Mesangial cell (primary cell): ENCODE results near the gene BOC. TPM values are rescaled to one million over a fixed set of nuclear protein-coding genes. Genes with fewer than 3 reads are reported as not detected.

Source experiments
- total RNA-seq: library from RNA; depleted of rRNA; stranded (reverse); fragments of >200 nt; gene quantifications from 2 replicates; pipeline ENCODE4 v1.2.3, GENCODE V29; 2015

The BOC gene, protein sequence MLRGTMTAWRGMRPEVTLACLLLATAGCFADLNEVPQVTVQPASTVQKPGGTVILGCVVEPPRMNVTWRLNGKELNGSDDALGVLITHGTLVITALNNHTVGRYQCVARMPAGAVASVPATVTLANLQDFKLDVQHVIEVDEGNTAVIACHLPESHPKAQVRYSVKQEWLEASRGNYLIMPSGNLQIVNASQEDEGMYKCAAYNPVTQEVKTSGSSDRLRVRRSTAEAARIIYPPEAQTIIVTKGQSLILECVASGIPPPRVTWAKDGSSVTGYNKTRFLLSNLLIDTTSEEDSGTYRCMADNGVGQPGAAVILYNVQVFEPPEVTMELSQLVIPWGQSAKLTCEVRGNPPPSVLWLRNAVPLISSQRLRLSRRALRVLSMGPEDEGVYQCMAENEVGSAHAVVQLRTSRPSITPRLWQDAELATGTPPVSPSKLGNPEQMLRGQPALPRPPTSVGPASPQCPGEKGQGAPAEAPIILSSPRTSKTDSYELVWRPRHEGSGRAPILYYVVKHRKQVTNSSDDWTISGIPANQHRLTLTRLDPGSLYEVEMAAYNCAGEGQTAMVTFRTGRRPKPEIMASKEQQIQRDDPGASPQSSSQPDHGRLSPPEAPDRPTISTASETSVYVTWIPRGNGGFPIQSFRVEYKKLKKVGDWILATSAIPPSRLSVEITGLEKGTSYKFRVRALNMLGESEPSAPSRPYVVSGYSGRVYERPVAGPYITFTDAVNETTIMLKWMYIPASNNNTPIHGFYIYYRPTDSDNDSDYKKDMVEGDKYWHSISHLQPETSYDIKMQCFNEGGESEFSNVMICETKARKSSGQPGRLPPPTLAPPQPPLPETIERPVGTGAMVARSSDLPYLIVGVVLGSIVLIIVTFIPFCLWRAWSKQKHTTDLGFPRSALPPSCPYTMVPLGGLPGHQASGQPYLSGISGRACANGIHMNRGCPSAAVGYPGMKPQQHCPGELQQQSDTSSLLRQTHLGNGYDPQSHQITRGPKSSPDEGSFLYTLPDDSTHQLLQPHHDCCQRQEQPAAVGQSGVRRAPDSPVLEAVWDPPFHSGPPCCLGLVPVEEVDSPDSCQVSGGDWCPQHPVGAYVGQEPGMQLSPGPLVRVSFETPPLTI
- 2.6 and 7.6 TPM in 2 replicates for total RNA-seq

GRCh38 chr3:113211330-113212149 lies at the start of gene BOC:
BOC (plus strand) TSS chr3:113211557; CDS start chr3:113249803, 38,246 bp downstream.

Other genes with a start within 250 kb of the BOC start
- gene CD200R1, start 236.5 kb upstream of the BOC start, total RNA-seq, result not detected in 2 replicates
- gene GTPBP8, start 220.6 kb upstream of the BOC start, total RNA-seq, result 40.4 and 44.5 TPM in 2 replicates
- gene CFAP44, start 229.9 kb downstream of the BOC start, total RNA-seq, result 0.16 and 0.51 TPM in 2 replicates